Measurements from ENCODE around the gene ZNF28.

- TF ChIP-seq POLR2A (IDR thresholded peaks at IDR 0.05; ENCODE audit: low read depth, low read length) (no peak), TAF1 (IDR thresholded peaks at IDR 0.05; ENCODE audit: low read depth, low read length) (no peak), POLR2AphosphoS5 (IDR thresholded peaks at IDR 0.05; ENCODE audit: low read depth, low read length) (no peak), SPI1 (IDR thresholded peaks at IDR 0.05; ENCODE audit: low read depth, low read length) (no peak), PAX5 (IDR thresholded peaks at IDR 0.05; ENCODE audit: insufficient read depth, low read length, severe bottlenecking) (no peak)
Observed at GRCh38 chr19:52748336-52748950, 73.0 kb downstream of the ZNF28 start.

Data from GM12891 (cell line).